ENCODE results near the gene B3GNT3.
"Not testable (repeated sequence)": the region's sequence is repeated elsewhere in the genome, so short reads cannot be mapped to it uniquely, and the experiment has no call there.

The B3GNT3 gene

DNA sequence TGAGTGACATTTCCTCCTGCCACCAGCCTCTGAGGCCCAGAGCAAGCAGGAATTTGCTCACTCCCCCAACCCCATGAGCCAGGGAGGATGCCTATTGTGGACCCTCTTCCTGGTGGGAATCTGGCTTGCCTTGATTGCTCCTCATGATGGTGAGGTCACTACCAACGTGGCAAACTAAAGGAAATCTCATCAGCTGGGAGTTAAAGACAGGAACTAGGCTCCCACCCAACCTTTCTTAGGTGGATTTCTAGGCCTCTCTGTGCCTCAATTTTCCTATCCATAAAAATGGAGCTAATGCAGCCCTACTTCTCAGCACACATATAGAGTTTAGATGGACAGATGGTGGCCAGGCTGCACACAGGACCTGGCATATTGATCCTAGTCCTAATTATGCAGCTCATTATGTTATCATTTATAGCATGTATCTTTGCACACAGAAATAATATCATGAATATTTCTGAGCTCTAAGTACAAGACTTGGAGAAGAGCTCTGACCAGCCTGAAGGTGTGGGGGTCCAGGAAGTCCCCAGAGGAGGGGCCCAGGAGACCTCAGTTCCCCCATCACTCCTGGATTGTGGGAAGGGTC is 2.0 kb downstream of the B3GNT3 start:
- no peak for DNase-seq (ENCODE audit: low read depth in 2 of 2)

DNA sequence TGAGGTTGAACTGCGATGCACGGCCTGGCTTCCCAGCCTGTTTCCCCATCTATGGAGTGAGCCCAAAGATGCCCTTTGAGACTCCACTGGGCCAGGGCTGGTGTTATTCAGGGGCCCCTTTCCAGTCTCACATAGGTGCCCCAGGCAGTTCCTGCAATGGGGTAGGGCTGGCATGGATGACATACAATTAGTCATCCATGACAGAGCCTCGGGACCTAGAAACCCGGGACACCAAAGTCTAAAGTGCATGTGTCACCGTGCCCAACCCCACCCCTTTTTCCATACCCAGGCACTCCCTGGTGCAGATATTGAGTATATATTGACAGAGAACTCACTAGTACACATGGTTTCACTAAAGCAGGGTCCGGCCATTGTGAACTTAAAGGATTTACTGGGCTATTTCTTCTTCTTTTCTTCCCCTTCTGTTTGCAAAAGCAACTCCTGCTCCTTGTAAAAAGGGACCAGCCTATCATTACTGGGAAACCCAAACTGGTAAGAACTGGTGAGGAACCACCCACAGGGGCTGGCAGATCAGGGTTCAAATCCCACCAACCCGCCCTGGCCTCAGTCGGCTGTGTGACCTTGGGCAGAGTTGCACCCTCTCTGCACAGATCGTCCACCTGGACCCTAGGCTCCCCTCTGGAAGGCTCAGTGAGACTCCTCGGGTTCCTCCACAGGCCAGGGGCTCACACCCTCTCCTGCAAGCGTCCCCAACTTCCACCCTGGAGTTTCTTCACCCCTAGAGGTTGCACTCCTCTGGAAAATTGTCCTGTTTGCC is 2.7 kb downstream of the B3GNT3 start:
- peak in 1 of 2 donors; percentile 21 for DNase-seq (ENCODE audit: low read depth in 2 of 2)

DNA sequence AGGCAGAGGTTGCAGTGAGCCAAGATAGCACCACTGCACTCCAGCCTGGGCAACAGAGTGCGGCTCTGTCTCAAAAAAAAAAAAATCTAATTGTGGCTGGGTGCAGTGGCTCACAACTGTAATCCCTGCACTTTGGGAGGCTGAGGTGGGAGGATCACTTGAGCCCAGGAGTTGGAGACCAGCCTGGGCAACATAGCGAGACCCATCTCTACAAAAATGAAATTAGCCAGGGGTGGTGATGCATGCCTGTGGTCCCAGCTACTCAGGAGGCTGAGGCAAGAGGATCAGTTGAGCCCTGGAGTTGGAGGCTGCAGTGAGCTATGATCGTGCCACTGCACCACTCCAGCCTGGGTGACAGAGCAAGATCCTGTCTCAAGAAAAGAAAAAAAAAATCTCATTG is 3.7 kb downstream of the B3GNT3 start:
- not testable (repeated sequence) for DNase-seq (ENCODE audit: low read depth in 2 of 2)

DNA sequence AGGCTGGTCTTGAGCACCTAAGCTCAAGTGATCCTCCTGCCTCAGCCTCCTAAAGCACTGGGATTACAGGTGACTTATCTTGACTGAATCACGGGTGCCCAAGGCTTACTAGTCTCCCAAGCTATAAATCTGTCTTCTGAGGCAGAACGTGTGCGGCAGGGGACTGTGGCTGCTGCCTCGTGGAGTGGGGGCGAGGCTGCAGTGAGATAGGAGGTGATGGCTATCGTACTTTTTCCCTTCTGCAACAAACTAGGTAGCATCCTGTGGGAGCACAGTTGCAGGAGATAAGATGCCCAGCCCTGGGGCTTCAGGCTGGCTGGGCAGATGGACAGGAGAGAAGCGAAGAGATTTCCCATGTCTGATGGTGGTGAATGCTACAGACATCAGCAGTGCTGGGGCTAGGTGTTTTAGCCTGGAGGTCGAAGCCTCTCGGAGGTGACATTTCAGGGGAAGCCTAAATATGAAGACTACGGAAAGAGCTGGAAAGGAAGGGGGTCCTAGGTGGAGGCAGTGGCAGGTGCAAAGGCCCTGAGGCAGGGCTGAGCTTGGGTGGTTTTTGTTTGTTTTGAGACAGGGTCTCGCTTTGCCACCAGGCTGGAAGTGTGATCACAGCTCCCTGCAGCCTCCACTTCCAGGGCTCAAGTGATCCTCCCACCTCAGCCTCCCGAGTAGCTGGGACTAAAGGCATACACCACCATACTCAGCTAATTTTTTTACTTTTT is 7.4 kb downstream of the B3GNT3 start:
- DNase-seq (ENCODE audit: low read depth in 2 of 2): no peak

DNA sequence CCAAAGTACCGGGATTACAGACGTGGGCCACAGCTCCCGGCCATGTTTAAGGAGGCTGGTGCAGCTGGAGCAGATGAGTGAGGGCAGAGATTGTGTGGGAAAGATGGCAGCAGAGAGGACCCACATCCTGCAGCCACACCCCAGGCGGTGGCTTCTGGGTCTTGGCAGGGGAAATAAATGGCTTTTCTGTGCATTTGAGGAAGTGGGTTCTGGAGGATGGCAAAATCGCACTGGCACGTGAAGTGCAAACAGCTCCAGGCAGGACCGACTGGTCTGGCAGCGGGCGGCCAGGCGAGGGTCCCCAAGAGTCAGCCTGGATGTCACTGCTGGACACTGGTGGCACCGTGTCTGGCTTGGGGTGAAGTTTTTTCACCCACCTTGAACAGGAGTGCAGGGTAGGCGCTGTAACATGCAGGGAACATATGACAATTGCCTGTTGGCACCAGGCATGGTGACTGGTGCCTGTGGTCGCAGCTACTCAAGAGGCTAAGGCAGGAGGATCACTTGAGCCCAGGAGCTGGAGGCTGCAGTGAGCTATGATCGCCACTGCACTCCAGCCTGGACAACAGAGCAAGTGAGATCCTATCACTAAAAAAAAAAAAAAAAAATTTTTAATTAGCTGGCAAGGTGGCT is 8.4 kb downstream of the B3GNT3 start:
- no peak for DNase-seq (ENCODE audit: low read depth in 2 of 2)

DNA sequence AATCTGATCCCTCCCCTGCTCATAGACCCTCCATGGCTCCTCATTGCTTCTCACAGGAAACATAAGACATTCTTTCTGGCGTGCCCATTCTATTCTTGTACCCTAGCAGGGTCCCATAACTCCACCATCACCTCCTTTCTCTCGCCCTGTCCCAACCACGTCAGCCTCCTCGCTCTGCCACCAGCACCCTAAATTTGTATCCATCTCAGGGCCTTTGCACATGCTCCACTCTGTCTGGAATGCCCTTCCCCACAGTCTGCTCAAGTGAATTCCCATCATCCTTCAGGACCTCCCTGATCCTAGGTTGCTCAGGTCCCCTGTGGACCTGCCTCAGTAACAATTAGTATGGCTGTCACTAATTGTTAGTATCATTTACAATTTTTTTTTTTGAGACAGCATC is 10.5 kb downstream of the B3GNT3 start:
- DNase-seq (ENCODE audit: low read depth in 2 of 2): no peak

DNA sequence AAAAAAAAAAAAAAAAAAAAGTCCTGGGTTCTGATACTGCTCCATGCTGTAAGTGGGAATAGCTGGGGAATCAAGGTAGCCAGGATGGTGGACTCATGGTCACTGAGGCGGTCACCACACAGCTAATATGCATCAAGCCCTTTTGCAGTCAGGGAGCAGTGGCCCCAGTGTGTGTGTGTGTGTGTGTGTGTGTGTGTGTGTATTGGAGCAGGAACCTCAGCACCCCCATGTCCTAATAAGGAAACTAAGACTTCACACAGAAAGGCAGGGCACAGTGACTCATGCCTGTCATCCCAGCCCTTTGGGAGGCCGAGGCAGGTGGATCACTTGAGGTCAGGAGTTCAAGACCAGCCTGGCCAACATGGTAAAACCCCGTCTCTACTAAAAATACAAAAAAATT is 12.0 kb downstream of the B3GNT3 start:
- no peak for DNase-seq (ENCODE audit: low read depth in 2 of 2)

DNA sequence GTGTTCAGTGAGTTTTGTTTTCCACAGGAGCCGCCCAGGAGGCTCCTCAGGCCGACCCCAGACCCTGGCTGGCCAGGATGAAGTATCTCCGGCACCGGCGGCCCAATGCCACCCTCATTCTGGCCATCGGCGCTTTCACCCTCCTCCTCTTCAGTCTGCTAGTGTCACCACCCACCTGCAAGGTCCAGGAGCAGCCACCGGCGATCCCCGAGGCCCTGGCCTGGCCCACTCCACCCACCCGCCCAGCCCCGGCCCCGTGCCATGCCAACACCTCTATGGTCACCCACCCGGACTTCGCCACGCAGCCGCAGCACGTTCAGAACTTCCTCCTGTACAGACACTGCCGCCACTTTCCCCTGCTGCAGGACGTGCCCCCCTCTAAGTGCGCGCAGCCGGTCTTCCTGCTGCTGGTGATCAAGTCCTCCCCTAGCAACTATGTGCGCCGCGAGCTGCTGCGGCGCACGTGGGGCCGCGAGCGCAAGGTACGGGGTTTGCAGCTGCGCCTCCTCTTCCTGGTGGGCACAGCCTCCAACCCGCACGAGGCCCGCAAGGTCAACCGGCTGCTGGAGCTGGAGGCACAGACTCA is 12.9 kb downstream of the B3GNT3 start:
- no peak for DNase-seq (ENCODE audit: low read depth in 2 of 2)

DNA sequence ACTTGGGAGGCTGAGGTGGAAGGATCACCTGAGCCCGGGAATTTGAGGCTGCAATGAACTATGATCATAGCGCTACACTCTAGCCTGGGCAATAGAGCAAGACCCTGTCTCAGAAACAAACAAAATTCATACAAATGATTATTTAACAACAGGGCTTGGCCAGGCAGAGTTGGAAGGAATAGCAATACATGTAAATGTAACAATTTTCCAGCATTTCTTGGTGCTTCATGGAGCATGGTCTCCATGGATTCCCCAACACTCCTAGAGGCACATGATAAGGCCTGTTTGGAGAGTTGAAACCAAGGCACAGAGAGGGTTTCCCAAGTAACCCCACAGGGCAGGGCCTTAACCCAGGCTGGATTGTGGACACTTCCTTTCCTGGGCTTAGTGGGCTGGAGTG is 16.2 kb downstream of the B3GNT3 start:
- no peak for DNase-seq (ENCODE audit: low read depth in 2 of 2)

GRCh38 chr19:17811681-17812080 is 16.7 kb downstream of the B3GNT3 start:
- no peak for DNase-seq (ENCODE audit: low read depth in 2 of 2)

DNA sequence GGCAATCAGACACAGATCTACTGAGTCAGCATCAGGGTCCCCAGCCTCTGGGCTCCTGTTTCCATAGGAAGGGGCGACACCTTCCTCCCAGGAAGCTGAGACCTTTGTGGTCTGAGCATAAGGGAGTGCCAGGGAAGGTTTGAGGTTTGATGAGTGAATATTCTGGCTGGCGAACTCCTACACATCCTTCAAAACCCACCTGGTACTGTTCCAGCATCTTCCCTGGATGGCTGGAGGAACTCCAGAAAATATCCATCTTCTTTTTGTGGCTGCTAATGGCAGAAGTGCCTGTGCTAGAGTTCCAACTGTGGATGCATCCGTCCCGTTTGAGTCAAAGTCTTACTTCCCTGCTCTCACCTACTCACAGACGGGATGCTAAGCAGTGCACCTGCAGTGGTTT is 17.2 kb downstream of the B3GNT3 start:
- DNase-seq (ENCODE audit: low read depth in 2 of 2): no peak

DNA sequence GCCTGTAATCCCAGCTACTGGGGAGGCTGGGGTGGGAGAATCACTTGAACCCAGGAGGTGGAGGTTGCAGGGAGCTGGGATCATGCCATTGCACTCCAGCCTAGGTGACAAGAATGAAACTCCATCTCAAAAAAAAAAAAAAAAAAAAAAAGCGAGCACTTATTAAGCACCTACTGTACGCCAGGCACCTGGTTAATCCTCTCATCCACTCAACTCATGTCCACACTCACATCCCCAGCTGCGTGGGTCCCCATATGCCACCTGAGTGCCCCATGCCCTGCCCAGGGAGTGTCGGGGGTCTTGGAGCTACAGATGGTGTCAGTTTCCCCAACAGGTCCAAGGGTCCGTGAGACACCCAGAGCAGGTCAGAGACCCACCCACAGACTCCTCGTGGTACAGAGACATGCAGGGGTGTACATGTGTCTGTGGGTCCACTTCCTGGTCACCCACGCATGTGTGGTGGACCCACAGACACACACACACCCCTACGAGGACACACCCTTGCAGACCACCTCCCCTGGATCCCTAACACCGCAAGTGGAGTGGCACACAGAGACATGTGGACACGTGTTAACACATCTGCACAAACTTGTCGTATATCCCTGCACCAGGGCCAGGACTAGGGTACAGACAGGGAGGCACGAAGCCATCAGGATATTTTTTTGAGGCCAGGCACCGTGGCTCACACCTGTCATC is 22.9 kb downstream of the B3GNT3 start:
- DNase-seq (ENCODE audit: low read depth in 2 of 2): no peak

DNA sequence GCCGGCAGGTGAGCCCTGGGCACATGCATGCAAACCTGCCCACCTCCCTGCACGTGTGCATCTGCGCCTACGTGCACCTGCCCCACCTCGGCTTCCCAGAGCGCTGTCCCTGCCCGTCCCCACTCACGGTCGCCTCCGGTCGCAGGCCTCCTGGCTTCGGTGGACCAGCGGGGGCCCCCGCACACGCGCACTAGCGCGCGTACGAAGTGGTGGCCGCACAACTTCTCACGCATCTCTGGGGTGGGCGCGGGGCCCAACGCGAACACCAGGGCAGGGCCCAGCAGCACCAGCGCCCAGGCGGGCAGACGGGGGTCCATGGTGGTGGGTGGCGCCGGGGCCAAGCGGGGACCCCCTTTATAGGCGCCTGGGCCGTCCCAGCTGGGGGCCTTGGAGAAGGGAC is 26.3 kb downstream of the B3GNT3 start, which contains the start of gene INSL3:
TSS of gene INSL3 (minus strand) at position 330 of the 400 bp plus-strand sequence. CDS start at position 317, 13 bp downstream.
- DNase-seq (ENCODE audit: low read depth in 2 of 2): no peak

GRCh38 chr19:17824339-17824738 is 29.4 kb downstream of the B3GNT3 start:
- DNase-seq (ENCODE audit: low read depth in 2 of 2): no peak

DNA sequence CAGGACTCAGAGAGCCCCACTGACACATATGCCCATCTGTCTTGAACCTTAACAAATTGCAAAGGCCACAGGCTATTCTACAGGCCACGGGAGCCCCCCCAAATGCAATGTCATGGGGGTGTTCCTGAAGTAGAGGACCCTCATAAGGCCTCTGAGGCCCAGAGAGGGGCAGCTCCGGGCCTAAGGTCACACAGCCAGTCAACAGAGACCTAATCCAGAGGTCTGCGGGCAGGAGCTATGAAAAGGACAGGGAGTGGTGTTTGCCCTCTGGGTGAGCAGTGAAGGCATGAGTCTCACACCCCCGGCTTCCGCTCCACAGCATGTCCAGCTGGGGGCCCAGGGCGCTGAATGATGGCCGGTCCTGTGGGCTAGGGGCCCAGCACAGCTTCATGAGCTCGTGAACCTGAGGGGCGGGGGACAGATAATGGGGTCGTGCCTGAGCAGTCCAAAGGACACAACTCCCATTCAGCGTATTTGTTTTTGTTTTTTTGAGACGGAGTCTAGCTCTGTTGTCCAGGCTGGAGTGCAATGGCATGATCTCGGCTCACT is 31.6 kb downstream of the B3GNT3 start:
- no peak for DNase-seq (ENCODE audit: low read depth in 2 of 2)

- no peak for DNase-seq (ENCODE audit: low read depth in 2 of 2)
Observed at GRCh38 chr19:17829855-17830566, 35.1 kb downstream of the B3GNT3 start.

GRCh38 chr19:17830567-17831418 is 35.9 kb downstream of the B3GNT3 start:
- no peak for DNase-seq (ENCODE audit: low read depth in 2 of 2)

GRCh38 chr19:17831419-17831888 is 36.5 kb downstream of the B3GNT3 start:
- DNase-seq (ENCODE audit: low read depth in 2 of 2): no peak

All from stimulated activated CD8-positive, alpha-beta memory T cell treated with anti-CD3 and anti-CD28 coated beads, Interleukin-7, amount 100 ng/mL, for 4 hours (primary cell).